Neural cell (in vitro differentiated cells): ENCODE results near the gene MTARC1. TPM values are rescaled to one million over a fixed set of nuclear protein-coding genes. Genes with fewer than 3 reads are reported as not detected.
A peak's percentile ranks its signal among the peaks of the same experiment; 100 is the strongest.

Experiments
- H2AFZ ChIP-seq: fragments of 200-600, 300-800 bp; sonication (generic), shearing (Covaris generic); 2 replicates; pipeline ENCODE4 v1.6.0; 2014; ENCODE audit warnings: low read depth, mild to moderate bottlenecking, antibody characterized with exemption, low read length, moderate library complexity
- H3F3A ChIP-seq: fragments of 200-600 bp; shearing (Covaris generic); 2 replicates; pipeline ENCODE4 v1.6.1; 2016; ENCODE audit warnings: mild to moderate bottlenecking, moderate library complexity, mixed read lengths, antibody characterized with exemption, low read length; ENCODE audit not compliant: insufficient read depth, poor library complexity, severe bottlenecking
- H3K27ac ChIP-seq: fragments of 200-600, 300-800 bp; sonication (generic), shearing (Covaris generic); 2 replicates; pipeline ENCODE4 v1.5.1; 2014; ENCODE audit warnings: mild to moderate bottlenecking, low read length, moderate library complexity
- H3K27me3 ChIP-seq: fragments of 300-800, 200-600 bp; sonication (generic), shearing (Covaris generic); 2 replicates; pipeline ENCODE4 v1.6.0; 2014; ENCODE audit warnings: mild to moderate bottlenecking, low read depth, low read length, moderate library complexity; ENCODE audit not compliant: insufficient read depth
- H3K36me3 ChIP-seq: fragments of 300-800, 200-600 bp; sonication (generic), shearing (Covaris generic); 2 replicates; pipeline ENCODE4 v1.5.1; 2014; ENCODE audit warnings: mild to moderate bottlenecking, antibody characterized with exemption, low read length, moderate library complexity; ENCODE audit not compliant: insufficient read depth
- H3K4me2 ChIP-seq: fragments of 300-800, 200-600 bp; sonication (generic), shearing (Covaris generic); 2 replicates; pipeline ENCODE4 v1.6.0; 2014; ENCODE audit warnings: mild to moderate bottlenecking, low read length
- H3K4me3 ChIP-seq: fragments of 300-800, 200-600 bp; sonication (generic), shearing (Covaris generic); 2 replicates; pipeline ENCODE4 v1.5.1; 2014; ENCODE audit warnings: mild to moderate bottlenecking, low read length, moderate library complexity
- H3K79me2 ChIP-seq: fragments of 200-600 bp; shearing (Covaris generic); replicated peaks from 2 replicates; pipeline ENCODE4 v1.6.0; 2014; ENCODE audit warnings: mild to moderate bottlenecking, low read length, moderate library complexity; ENCODE audit not compliant: insufficient read depth
- H3K9ac ChIP-seq: fragments of 300-800, 200-600 bp; sonication (generic), shearing (Covaris generic); 2 replicates; pipeline ENCODE4 v1.6.1; 2016; ENCODE audit warnings: mild to moderate bottlenecking, low read length, mixed read lengths
- H3K9me2 ChIP-seq: fragments of 200-600 bp; shearing (Covaris generic); 2 replicates; pipeline ENCODE4 v1.6.1; 2016; ENCODE audit warnings: mild to moderate bottlenecking, low read length, mixed read lengths; ENCODE audit not compliant: insufficient read depth
- H3K9me3 ChIP-seq: fragments of 200-600, 300-800 bp; sonication (generic), shearing (Covaris generic); 2 replicates; pipeline ENCODE4 v1.6.1; 2016; ENCODE audit warnings: mild to moderate bottlenecking, mixed run types, low read length, moderate library complexity, mixed read lengths
- H4K20me1 ChIP-seq: fragments of 200-600 bp; shearing (Covaris generic); 2 replicates; pipeline ENCODE4 v1.6.1; 2016; ENCODE audit warnings: mild to moderate bottlenecking, mixed run types; ENCODE audit not compliant: insufficient read depth
- CTCF ChIP-seq: fragments of 450-650 bp; IDR thresholded peaks from 2 replicates; pipeline ENCODE4 v1.5.1; 2014; ENCODE audit warnings: antibody characterized with exemption, mild to moderate bottlenecking, moderate library complexity; ENCODE audit not compliant: poor library complexity, severe bottlenecking
- EP300 ChIP-seq: fragments of 450-650 bp; conservative IDR thresholded peaks from 2 replicates; pipeline ENCODE4 v1.6.1; 2014; ENCODE audit warnings: antibody characterized with exemption, mild to moderate bottlenecking, moderate library complexity; ENCODE audit not compliant: poor library complexity, severe bottlenecking
- EZH2 ChIP-seq: fragments of 200-600, 300-800 bp; shearing (Covaris generic), sonication (generic); IDR thresholded peaks from 2 replicates; pipeline ENCODE4 v1.6.1; 2014; ENCODE audit warnings: antibody characterized with exemption, low read length, borderline replicate concordance, mild to moderate bottlenecking; ENCODE audit not compliant: insufficient read depth, poor library complexity, severe bottlenecking
- MXI1 ChIP-seq: fragments of 450-650 bp; conservative IDR thresholded peaks from 2 replicates; pipeline ENCODE4 v1.6.1; 2014; ENCODE audit warnings: antibody characterized with exemption, mild to moderate bottlenecking; ENCODE audit not compliant: poor library complexity, severe bottlenecking
- POLR2AphosphoS5 ChIP-seq: IDR thresholded peaks from 2 replicates; pipeline ENCODE4 v1.6.1; 2012
- RAD21 ChIP-seq: fragments of 450-650 bp; conservative IDR thresholded peaks from 2 replicates; pipeline ENCODE4 v1.6.1; 2014; ENCODE audit warnings: antibody characterized with exemption, mild to moderate bottlenecking, moderate library complexity
- REST ChIP-seq: IDR thresholded peaks from 2 replicates; pipeline ENCODE4 v1.6.1; 2012; ENCODE audit warnings: borderline replicate concordance
- SMC3 ChIP-seq: fragments of 450-650 bp; conservative IDR thresholded peaks from 2 replicates; pipeline ENCODE4 v1.6.1; 2014; ENCODE audit warnings: antibody characterized with exemption, mild to moderate bottlenecking, moderate library complexity; ENCODE audit not compliant: poor library complexity
- TAF1 ChIP-seq: IDR thresholded peaks from 2 replicates; pipeline ENCODE4 v1.6.1; 2012; ENCODE audit warnings: low read depth
- polyA plus RNA-seq: library from polyadenylated mRNA; depleted of rRNA; stranded (reverse); fragments of >200 nt; gene quantifications from 2 replicates; pipeline ENCODE4 v1.2.3, GENCODE V29; 2014

MTARC1 gene
- polyA plus RNA-seq, 1 donor from 2014 or later: 4.2 TPM

GRCh38 chr1:220746851-220747250 is 39.9 kb upstream of the MTARC1 start:
- no peaks in the 10 kb centered on the region for H3F3A ChIP-seq
- H4K20me1 ChIP-seq: no peaks in the 10 kb centered on the region
- H3K79me2 ChIP-seq: no peaks in the 10 kb centered on the region
- H3K36me3 ChIP-seq: no peaks in the 10 kb centered on the region
- no peak overlapping the region for H2AFZ ChIP-seq
- H3K9me3 ChIP-seq: no peaks in the 10 kb centered on the region
- no peak overlapping the region for H3K4me3 ChIP-seq
- TF ChIP-seq SMC3: no peak
- no peak for TF ChIP-seq EP300
- no peak for TF ChIP-seq EZH2
- TF ChIP-seq TAF1: no peak
- no peak for TF ChIP-seq REST
- no peak for TF ChIP-seq POLR2AphosphoS5
- TF ChIP-seq CTCF: no peak
- no peak for TF ChIP-seq MXI1
- TF ChIP-seq RAD21: no peak
- H3K27me3 ChIP-seq: peaks cover 47% of the 10 kb centered on the region
- H3K9me2 ChIP-seq: no peaks in the 10 kb centered on the region
- no peak overlapping the region for H3K4me2 ChIP-seq
- H3K9ac ChIP-seq: no peak overlapping the region
- no peak overlapping the region for H3K27ac ChIP-seq

DNA sequence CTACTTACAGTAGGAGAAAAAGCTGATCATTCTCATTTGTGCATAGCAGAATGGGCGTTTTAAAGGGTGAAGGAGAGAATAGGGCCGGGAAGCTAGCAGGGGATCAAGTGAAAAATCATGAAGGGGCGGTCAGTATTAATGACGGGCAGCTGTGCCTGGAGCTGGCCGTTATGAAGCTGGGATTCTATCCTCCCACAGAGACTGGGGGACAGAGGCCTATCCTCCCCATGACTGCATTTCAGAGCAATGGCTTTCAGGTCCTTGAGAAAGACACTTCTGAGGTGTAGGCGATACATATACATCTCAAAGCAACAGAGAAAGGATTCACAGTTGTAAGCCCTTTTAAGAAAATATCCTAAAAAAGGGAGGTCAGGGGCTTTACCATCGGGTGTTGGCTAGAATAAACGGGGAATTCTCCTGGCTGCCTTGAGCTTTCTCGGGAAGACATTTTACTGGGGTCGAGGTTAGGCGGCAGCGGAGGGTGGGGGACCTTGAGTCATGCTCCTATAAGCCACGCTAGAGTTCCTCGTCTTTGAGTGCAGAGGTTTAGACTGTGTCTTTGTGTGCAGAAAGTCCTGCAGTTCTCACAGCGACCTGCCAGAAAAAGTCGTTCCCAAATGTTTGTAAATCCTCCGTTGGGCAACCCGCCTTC is 39.1 kb upstream of the MTARC1 start:
- Histone ChIP-seq H2AFZ (no peak overlapping the region), H3F3A (no peaks in the 10 kb centered on the region), H3K9ac (peak overlapping the region; percentile 31), H3K27me3 (peaks cover 47% of the 10 kb centered on the region), H3K27ac (no peak overlapping the region), H3K79me2 (no peaks in the 10 kb centered on the region), H3K9me2 (no peaks in the 10 kb centered on the region), H4K20me1 (no peaks in the 10 kb centered on the region), H3K4me2 (peak overlapping the region; percentile 33), H3K9me3 (no peaks in the 10 kb centered on the region), H3K36me3 (no peaks in the 10 kb centered on the region), H3K4me3 (peak overlapping the region; percentile 72)
- TF ChIP-seq TAF1 (no peak), POLR2AphosphoS5 (no peak), REST (no peak), SMC3 (no peak), RAD21 (no peak)
